HepG2 (cell line): ENCODE results near the gene ZFAND4. TPM values are rescaled to one million over a fixed set of nuclear protein-coding genes. Genes with fewer than 3 reads are reported as not detected.

Experiments used
- BORCS8-MEF2B ChIP-seq: sonication (generic); formaldehyde crosslinking; IDR thresholded peaks from 2 replicates; pipeline ENCODE4 v1.8.0; 2022; ENCODE audit warnings: mild to moderate bottlenecking, missing genetic modification reagents
- CHCHD3 ChIP-seq: sonication (generic); formaldehyde crosslinking; IDR thresholded peaks from 2 replicates; pipeline ENCODE4 v1.8.0; 2022; ENCODE audit warnings: mild to moderate bottlenecking, missing genetic modification reagents, moderate library complexity
- ETV5 ChIP-seq: IDR thresholded peaks from 2 replicates; pipeline ENCODE4 v1.6.1; 2018; ENCODE audit warnings: missing biosample characterization, missing genetic modification reagents, inconsistent platforms, borderline replicate concordance
- FOXK1 ChIP-seq: sonication (generic); formaldehyde crosslinking; IDR thresholded peaks from 2 replicates; pipeline ENCODE4 v1.4.0; 2020; ENCODE audit warnings: low read depth, missing genetic modification reagents, borderline replicate concordance
- FOXO1 ChIP-seq: sonication (generic); formaldehyde crosslinking; IDR thresholded peaks from 2 replicates; pipeline ENCODE4 v1.4.0; 2020; ENCODE audit warnings: missing genetic modification reagents
- HCFC1 ChIP-seq: fragments of 150-350 bp; IDR thresholded peaks from 2 replicates; pipeline ENCODE4 v1.6.1; 2014; ENCODE audit warnings: low read depth, low read length
- MIER3 ChIP-seq: IDR thresholded peaks from 2 replicates; pipeline ENCODE4 v1.6.1; 2016; ENCODE audit warnings: missing compliant biosample characterization, borderline replicate concordance
- PRDM4 ChIP-seq: sonication (generic); formaldehyde crosslinking; IDR thresholded peaks from 2 replicates; pipeline ENCODE4 v1.9.0; 2021; ENCODE audit warnings: missing genetic modification reagents, borderline replicate concordance
- SETDB1 ChIP-seq: sonication (generic); formaldehyde crosslinking; IDR thresholded peaks from 2 replicates; pipeline ENCODE4 v1.5.1; 2020; ENCODE audit warnings: missing genetic modification reagents, mild to moderate bottlenecking, borderline replicate concordance
- SMAD3 ChIP-seq: sonication (generic); formaldehyde crosslinking; IDR thresholded peaks from 2 replicates; pipeline ENCODE4 v1.4.0; 2020; ENCODE audit warnings: missing genetic modification reagents
- SYNCRIP ChIP-seq: fragments of 200-400 bp; formaldehyde crosslinking; IDR thresholded peaks from 2 replicates; pipeline ENCODE4 v1.6.1; 2018; ENCODE audit warnings: mild to moderate bottlenecking, low read depth, low read length; ENCODE audit not compliant: insufficient read depth
- ZFP36 ChIP-seq: fragments of 150-350 bp; IDR thresholded peaks from 2 replicates; pipeline ENCODE4 v1.6.1; 2018; ENCODE audit warnings: borderline replicate concordance, low read length, low read depth; ENCODE audit not compliant: partially characterized antibody
- ZNF207 ChIP-seq: fragments of 450-650 bp; IDR thresholded peaks from 2 replicates; pipeline ENCODE4 v1.6.1; 2016; ENCODE audit warnings: antibody characterized with exemption, borderline replicate concordance
- ZNF235 ChIP-seq: sonication (generic); formaldehyde crosslinking; IDR thresholded peaks from 2 replicates; pipeline ENCODE4 v1.8.1; 2023; ENCODE audit warnings: mild to moderate bottlenecking, missing genetic modification reagents, borderline replicate concordance
- ZNF253 ChIP-seq: sonication (generic); formaldehyde crosslinking; IDR thresholded peaks from 2 replicates; pipeline ENCODE4 v1.8.0; 2022; ENCODE audit warnings: mild to moderate bottlenecking, missing genetic modification reagents, borderline replicate concordance
- ZNF597 ChIP-seq: sonication (generic); formaldehyde crosslinking; IDR thresholded peaks from 2 replicates; pipeline ENCODE4 v1.5.0; 2020; ENCODE audit warnings: missing genetic modification reagents
- polyA plus RNA-seq, 8 experiments: library from polyadenylated mRNA; depleted of rRNA in 3 of 8; stranded (reverse) in 7 of 8; unstranded in 1 of 8; fragments of >200 nt; fragmentation: Illumina TruSeq in 4 of 8; extraction: Trizol in 4 of 8; gene quantifications; 2 replicates each; pipeline versions ENCODE4 v1.2.1 to v1.2.3, GENCODE V29; 2011 to 2016; ENCODE audit warnings: low read depth in 4 of 8, missing spikeins in 1 of 8, mixed read lengths in 1 of 8; ENCODE audit not compliant: insufficient read depth in 1 of 8
- total RNA-seq, 5 experiments: library from RNA; depleted of rRNA; stranded (reverse); fragments of >200 nt; fragmentation: Illumina TruSeq; extraction: Trizol; gene quantifications; 2 replicates each; pipeline ENCODE4 v1.2.3, GENCODE V29; 2016; ENCODE audit warnings: low read depth in 1 of 5
- TF ChIP-seq, protein P1 (sequence below): sonication (generic); formaldehyde crosslinking; IDR thresholded peaks from 2 replicates; pipeline ENCODE4 v1.5.1; 2020; ENCODE audit warnings: mild to moderate bottlenecking, missing genetic modification reagents

ZFAND4 gene
- total and polyA plus RNA-seq, 2 of the 13 experiments (the other 11 are each of a cell fraction or from before 2014, with no cell fraction given) = 2.9 to 9.2 TPM

GRCh38 chr10:45594276-45595157 lies 78.1 kb downstream of the ZFAND4 start (continued):
- TF ChIP-seq BORCS8-MEF2B (peak; percentile 88), FOXO1 (peak; percentile 99), FOXK1 (CRISPR knock-in tag) (peak; percentile 100), ZNF253 (no peak), ZNF597 (CRISPR knock-in tag) (no peak), ETV5 (peak; percentile 60), SMAD3 (CRISPR knock-in tag) (peak; percentile 38; the same call in 1 of the 2 replicates), CHCHD3 (0 out of 2 replicates have a peak, but pooled peaks have one; percentile 65), ZNF235 (CRISPR knock-in tag) (no peak), ZNF207 (no peak), SETDB1 (CRISPR knock-in tag) (no peak), MIER3 (CRISPR knock-in tag) (peak; percentile 88; the same call in 1 of the 2 replicates), PRDM4 (CRISPR knock-in tag) (0 out of 2 replicates have a peak, but pooled peaks have one; percentile 60), HCFC1 (peak; percentile 61; the same call in 1 of the 2 replicates), SYNCRIP (no peak), ZFP36 (no peak)
- TF ChIP-seq, protein P1, sequence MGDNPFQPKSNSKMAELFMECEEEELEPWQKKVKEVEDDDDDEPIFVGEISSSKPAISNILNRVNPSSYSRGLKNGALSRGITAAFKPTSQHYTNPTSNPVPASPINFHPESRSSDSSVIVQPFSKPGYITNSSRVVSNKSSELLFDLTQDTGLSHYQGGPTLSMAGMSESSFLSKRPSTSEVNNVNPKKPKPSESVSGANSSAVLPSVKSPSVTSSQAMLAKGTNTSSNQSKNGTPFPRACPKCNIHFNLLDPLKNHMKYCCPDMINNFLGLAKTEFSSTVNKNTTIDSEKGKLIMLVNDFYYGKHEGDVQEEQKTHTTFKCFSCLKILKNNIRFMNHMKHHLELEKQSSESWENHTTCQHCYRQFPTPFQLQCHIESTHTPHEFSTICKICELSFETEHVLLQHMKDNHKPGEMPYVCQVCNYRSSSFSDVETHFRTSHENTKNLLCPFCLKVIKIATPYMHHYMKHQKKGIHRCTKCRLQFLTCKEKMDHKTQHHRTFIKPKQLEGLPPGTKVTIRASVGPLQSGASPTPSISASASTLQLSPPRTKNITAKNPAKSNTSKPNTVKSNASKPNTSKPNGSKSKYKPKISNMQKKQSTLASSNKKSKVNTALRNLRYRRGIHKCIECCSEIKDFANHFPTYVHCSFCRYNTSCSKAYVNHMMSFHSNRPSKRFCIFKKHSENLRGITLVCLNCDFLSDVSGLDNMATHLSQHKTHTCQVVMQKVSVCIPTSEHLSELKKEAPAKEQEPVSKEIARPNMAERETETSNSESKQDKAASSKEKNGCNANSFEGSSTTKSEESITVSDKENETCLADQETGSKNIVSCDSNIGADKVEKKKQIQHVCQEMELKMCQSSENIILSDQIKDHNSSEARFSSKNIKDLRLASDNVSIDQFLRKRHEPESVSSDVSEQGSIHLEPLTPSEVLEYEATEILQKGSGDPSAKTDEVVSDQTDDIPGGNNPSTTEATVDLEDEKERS (CRISPR knock-in tag) = no peak
